Measurements from ENCODE around the gene TSKS.
A peak's percentile ranks its signal among the peaks of the same experiment; 100 is the strongest.

Gene TSKS

DNA sequence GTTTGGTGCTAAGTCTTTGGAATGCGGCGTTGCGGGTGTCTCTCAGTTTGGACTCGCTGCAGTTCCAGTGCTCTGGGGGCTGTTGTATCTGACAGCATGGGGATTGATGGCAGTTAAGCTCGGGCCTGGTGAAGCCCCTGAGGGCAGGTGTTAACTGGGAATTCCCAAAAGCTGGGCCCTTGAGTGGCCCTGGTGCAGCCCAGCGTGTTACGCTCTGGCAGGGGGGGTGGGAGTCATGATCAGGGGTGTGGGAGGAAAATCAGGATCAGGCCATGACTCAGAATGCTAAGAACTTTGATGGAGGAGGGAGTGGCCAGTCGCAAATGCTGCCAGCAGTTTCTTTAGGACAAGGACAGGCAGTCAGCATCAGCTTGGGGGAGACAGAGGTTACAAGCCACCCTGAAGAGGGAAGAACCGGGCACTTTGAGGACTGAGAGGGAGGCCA lies 23.3 kb upstream of the TSKS start:
- Histone ChIP-seq H3K4me3 (ENCODE audit: low read length) (no peak overlapping the region), H2AFZ (ENCODE audit: low read depth, low read length) (no peak overlapping the region), H3K9me3 (ENCODE audit: low read length) (no peaks in the 10 kb centered on the region), H3K4me1 (ENCODE audit: insufficient read depth, low read length) (no peaks in the 10 kb centered on the region), H3K27me3 (ENCODE audit: insufficient read depth, low read length) (no peaks in the 10 kb centered on the region), H3K36me3 (ENCODE audit: insufficient read depth, low read length) (peaks cover 54% of the 10 kb centered on the region)

DNA sequence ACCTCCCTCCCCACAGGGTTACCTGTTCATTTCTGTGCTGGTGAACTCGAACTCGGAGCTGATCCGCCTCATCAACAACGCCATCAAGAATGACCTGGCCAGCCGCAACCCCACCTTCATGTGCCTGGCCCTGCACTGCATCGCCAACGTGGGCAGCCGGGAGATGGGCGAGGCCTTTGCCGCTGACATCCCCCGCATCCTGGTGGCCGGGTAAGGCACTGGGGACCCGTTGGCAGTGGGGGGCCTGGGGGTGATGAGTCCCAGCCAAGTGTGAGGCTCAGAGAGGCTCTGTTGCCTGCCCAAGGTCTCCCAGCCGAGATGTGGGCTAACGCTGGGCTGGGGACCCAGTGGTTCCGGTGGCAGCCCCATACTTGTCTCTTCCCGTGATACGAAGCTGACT lies 19.4 kb upstream of the TSKS start:
- Histone ChIP-seq H2AFZ (ENCODE audit: low read depth, low read length) (no peak overlapping the region), H3K36me3 (ENCODE audit: insufficient read depth, low read length) (peaks cover 35% of the 10 kb centered on the region), H3K27me3 (ENCODE audit: insufficient read depth, low read length) (no peaks in the 10 kb centered on the region), H3K9me3 (ENCODE audit: low read length) (no peaks in the 10 kb centered on the region), H3K4me1 (ENCODE audit: insufficient read depth, low read length) (no peaks in the 10 kb centered on the region), H3K4me3 (ENCODE audit: low read length) (no peak overlapping the region)

DNA sequence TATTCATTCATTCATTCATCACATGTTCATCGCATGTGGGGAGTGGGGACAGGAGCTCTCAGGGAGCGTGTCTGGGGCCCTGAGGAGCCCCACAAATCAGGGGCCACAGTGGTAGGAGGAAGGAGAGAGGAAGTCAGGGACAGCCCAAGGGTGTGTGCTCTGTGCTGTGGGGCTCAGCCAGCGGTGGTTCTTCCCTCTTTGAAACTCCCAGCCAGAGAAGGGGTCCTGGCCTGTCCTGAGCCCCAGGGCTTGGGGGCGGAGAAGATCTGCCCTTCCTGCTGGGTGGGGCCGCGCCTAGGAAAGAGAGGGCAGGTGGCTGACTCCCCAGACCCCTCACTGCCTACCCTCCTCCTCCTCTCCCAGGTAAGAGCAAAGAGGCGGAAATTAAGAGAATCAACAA lies 18.3 kb upstream of the TSKS start:
- Histone ChIP-seq H2AFZ (ENCODE audit: low read depth, low read length) (no peak overlapping the region), H3K4me1 (ENCODE audit: insufficient read depth, low read length) (no peaks in the 10 kb centered on the region), H3K4me3 (ENCODE audit: low read length) (no peak overlapping the region), H3K36me3 (ENCODE audit: insufficient read depth, low read length) (peaks cover 31% of the 10 kb centered on the region), H3K27me3 (ENCODE audit: insufficient read depth, low read length) (no peaks in the 10 kb centered on the region), H3K9me3 (ENCODE audit: low read length) (no peaks in the 10 kb centered on the region)

DNA sequence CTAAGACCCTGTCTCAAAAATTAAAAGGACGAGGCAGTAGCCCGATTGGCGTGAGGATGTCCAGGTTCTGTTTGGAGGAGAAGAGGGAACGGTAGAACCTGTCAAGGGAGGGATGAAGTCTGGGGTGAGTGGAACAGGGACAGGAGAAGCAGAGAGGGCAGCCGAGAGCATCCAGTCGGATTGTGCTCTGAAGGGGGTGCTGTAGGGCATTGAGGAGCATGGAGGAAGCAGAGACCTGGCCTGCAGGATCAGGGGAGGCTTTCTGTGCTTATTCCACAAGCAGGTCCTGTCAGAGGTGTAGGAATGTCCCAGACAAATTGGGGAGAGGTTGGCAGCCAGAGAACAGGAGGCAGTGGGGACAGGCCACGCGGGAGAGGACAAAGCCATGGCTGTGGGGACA lies 17.8 kb upstream of the TSKS start:
- Histone ChIP-seq H3K9me3 (ENCODE audit: low read length) (no peaks in the 10 kb centered on the region), H3K27me3 (ENCODE audit: insufficient read depth, low read length) (no peaks in the 10 kb centered on the region), H3K36me3 (ENCODE audit: insufficient read depth, low read length) (peaks cover 28% of the 10 kb centered on the region), H3K4me1 (ENCODE audit: insufficient read depth, low read length) (no peaks in the 10 kb centered on the region), H2AFZ (ENCODE audit: low read depth, low read length) (no peak overlapping the region), H3K4me3 (ENCODE audit: low read length) (no peak overlapping the region)

DNA sequence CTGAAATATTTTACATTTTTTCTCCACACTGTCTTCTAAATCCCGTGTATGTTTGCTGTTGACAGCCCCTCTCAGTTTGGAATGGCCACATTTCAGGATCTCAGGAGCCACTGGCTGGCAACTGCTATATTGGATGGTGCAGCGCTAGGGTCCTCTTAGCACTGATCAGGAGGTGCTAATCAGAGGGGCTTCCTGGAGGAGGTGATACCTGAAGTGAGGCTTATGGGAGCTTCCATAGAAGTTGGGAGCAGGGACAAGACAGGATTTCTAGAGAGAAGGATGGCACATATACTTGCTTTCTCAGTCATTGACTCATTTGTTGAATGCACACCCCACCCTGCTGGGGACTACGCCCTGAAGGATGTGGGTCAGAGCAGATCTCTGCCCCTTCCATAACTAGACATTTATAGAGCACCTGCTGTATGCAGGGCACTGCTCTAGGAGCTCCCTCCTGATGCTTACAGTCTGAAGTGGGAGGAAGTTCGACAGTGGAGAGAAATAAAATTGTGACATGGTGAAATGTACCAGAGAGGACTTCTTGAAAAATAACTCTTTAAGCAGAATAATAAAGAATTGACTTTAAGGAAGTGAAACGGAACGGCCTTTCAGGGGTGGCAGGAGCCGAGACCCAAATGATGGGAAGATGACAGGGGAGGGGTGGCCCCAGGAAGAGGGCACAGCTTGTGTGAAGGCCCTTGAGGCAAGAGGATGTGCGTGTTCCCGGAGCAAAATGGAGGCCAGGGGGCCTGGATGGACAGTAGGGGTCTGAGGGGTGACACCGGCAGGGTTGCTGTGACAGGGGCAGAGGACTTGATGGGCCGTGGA lies 16.8 kb upstream of the TSKS start:
- no peaks in the 10 kb centered on the region for H3K27me3 ChIP-seq (ENCODE audit: insufficient read depth, low read length)
- H3K9me3 ChIP-seq (ENCODE audit: low read length): no peaks in the 10 kb centered on the region
- H3K36me3 ChIP-seq (ENCODE audit: insufficient read depth, low read length): peaks cover 23% of the 10 kb centered on the region
- no peak overlapping the region for H2AFZ ChIP-seq (ENCODE audit: low read depth, low read length)
- no peaks in the 10 kb centered on the region for H3K4me1 ChIP-seq (ENCODE audit: insufficient read depth, low read length)
- H3K4me3 ChIP-seq (ENCODE audit: low read length): no peak overlapping the region

DNA sequence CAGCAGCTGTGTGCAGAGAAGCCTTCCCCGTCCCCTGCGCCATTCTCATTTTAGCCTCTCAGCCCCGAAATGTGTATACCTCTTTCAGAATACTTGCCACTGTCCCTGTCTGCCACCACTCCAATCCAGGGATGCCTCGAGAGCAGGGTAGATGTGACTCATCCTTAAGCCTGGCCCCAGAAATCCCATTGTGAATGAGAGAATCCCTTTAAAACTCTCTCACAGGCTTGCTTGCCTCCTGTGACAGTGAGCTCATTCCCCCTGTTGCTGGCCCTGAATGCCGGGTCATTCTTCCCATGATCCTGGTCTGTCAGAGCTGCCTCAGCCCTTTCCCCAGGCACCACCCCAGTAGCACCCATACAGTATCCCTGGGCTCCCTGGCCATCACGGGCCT lies 13.3 kb upstream of the TSKS start:
- Histone ChIP-seq H3K27me3 (ENCODE audit: insufficient read depth, low read length) (no peaks in the 10 kb centered on the region), H2AFZ (ENCODE audit: low read depth, low read length) (no peak overlapping the region), H3K36me3 (ENCODE audit: insufficient read depth, low read length) (peaks cover 2% of the 10 kb centered on the region), H3K4me1 (ENCODE audit: insufficient read depth, low read length) (no peaks in the 10 kb centered on the region), H3K9me3 (ENCODE audit: low read length) (no peaks in the 10 kb centered on the region), H3K4me3 (ENCODE audit: low read length) (no peak overlapping the region)

DNA sequence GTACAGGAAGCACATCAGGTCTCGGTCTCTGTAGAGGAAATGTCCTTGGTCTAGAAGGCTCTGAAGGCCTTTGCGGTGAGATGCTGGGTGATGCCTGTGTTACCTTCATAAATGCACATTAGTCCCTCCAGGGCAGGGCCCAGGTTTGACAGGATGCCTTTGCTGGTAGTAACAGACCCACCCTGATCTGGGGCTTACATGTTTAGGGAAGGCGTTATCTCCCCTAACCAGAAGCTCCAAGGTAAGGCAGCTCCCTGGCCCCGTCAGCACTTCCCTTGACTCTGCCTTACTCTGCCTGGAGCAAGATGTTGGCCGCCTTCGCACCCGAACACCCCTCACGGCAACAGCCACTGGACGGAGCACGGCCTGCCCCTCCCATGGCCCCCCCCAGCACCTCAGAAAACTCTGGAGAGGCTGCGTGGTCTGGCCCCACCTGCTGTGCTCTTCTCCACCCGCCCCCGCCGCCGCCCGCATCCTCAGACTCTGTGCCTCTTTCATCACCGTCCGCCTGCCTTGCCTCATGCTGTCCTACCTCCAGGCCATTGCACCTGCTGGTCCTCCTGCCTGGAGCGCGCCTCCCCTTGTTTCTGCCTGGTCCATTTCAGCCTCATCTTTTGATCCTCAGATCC lies 12.8 kb upstream of the TSKS start:
- Histone ChIP-seq H3K4me1 (ENCODE audit: insufficient read depth, low read length) (no peaks in the 10 kb centered on the region), H3K4me3 (ENCODE audit: low read length) (no peak overlapping the region), H3K36me3 (ENCODE audit: insufficient read depth, low read length) (peaks cover 2% of the 10 kb centered on the region), H3K27me3 (ENCODE audit: insufficient read depth, low read length) (no peaks in the 10 kb centered on the region), H3K9me3 (ENCODE audit: low read length) (no peaks in the 10 kb centered on the region), H2AFZ (ENCODE audit: low read depth, low read length) (no peak overlapping the region)

DNA sequence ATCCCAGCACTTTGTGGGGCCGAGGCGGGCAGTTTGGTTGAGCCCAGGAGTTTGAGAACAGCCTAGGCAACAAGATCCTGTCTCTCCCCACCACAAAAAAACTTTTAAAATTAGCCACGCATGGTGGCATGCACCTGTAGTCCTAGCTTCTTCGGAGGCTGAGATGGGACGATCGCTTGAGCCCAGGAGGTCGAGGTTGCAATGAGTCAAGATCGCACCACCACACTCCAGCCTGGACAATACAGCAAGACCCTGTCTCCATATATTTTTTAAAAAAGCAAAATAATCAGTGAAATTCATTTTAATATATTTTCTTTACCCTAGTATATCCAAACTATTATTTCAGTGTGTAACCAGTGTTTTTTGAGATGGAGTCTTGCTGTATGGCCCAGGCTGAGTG lies 11.9 kb upstream of the TSKS start:
- H3K9me3 ChIP-seq (ENCODE audit: low read length): no peaks in the 10 kb centered on the region
- H3K4me1 ChIP-seq (ENCODE audit: insufficient read depth, low read length): no peaks in the 10 kb centered on the region
- no peak overlapping the region for H3K4me3 ChIP-seq (ENCODE audit: low read length)
- H3K36me3 ChIP-seq (ENCODE audit: insufficient read depth, low read length): no peaks in the 10 kb centered on the region
- no peaks in the 10 kb centered on the region for H3K27me3 ChIP-seq (ENCODE audit: insufficient read depth, low read length)
- H2AFZ ChIP-seq (ENCODE audit: low read depth, low read length): no peak overlapping the region

DNA sequence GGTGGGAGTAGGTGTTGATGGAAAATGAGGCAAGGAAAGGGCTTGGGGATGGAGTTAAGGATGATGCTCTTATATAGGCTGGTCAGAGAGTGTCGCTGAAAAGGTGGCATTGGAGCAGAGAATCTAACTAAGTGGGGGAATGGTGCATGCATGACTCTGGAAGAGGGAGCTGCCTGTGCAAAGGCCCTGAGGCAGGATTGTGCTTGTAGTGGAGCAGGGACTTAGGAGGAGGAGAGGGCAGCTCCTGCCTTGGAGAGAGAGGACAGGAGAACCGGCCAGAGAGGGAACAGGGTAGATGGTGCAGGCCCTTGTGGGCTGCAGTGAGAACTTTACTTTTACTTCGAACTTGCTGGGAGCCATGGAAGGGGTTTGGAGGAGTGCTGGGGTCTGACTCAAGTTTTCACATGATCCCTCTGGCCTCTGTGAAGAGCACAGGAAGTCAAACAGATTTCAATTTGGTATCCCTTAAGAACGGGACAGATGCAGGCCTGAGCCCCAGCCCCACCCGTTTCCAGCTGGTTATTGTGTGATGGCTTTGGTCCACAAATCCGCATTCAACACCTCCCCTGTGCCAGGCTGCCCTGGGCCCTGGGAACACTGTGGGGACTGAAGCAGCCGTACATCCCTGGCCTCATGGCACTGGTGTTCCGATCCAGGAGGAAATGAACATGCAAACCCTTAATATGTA lies 10.7 kb upstream of the TSKS start:
- H3K27me3 ChIP-seq (ENCODE audit: insufficient read depth, low read length): no peaks in the 10 kb centered on the region
- H3K9me3 ChIP-seq (ENCODE audit: low read length): no peaks in the 10 kb centered on the region
- no peaks in the 10 kb centered on the region for H3K4me1 ChIP-seq (ENCODE audit: insufficient read depth, low read length)
- no peak overlapping the region for H2AFZ ChIP-seq (ENCODE audit: low read depth, low read length)
- H3K4me3 ChIP-seq (ENCODE audit: low read length): no peak overlapping the region
- no peaks in the 10 kb centered on the region for H3K36me3 ChIP-seq (ENCODE audit: insufficient read depth, low read length)

DNA sequence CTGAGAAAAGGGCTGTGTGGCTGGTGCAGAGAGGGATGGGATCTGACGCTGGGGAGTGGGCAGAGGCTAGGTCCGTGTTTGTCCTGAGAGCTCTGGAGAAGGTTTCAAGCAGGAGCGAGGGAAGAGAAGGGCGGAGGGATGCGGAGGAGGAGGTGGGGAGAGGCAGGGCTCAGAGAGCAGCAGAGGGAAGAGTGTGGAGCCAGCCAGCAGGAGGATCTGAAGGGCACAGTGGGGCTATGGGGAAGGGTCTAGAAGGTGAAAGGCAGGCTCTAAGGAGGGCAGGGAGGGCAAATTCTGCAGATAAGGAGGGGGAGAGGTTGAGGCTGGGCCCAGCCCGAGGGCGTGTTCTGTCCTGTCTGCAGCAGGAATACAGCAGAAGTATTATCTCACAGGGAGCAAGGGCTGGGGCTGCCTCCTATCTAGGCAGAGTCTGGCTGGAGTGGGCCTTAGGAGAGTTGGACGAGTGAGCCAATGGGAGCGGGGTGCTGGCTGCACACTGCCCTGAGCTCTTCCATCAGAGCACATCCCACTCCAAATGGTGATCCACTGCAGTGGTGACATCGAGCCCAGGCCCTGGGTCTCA lies 9.8 kb upstream of the TSKS start:
- Histone ChIP-seq H3K4me1 (ENCODE audit: insufficient read depth, low read length) (peaks cover 7% of the 10 kb centered on the region), H3K4me3 (ENCODE audit: low read length) (no peak overlapping the region), H3K36me3 (ENCODE audit: insufficient read depth, low read length) (no peaks in the 10 kb centered on the region), H3K9me3 (ENCODE audit: low read length) (no peaks in the 10 kb centered on the region), H2AFZ (ENCODE audit: low read depth, low read length) (no peak overlapping the region), H3K27me3 (ENCODE audit: insufficient read depth, low read length) (no peaks in the 10 kb centered on the region)

DNA sequence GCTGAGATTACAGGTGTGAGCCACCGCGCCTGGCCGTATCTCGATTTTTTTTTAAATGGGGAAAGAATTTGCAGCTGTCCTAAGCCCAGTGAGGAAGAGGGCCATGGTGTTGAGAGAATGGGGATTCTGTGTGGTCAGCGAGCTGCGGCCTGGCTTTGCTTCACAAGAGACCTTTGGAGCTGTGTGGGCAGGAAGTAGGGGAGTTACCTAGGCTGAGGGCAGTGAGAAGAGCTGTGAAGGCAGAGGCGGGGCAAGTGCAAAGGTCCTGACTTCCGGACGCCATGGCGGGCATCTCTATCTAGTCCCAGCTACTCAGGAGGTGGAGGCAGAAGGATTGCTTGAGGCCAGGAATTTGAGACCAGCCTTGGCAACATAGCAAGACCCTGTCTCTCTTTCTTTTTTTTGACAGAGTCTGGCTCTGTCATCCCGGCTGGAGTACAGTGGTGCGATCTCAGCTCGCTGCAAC lies 8.6 kb upstream of the TSKS start:
- Histone ChIP-seq H3K9me3 (ENCODE audit: low read length) (no peaks in the 10 kb centered on the region), H3K4me1 (ENCODE audit: insufficient read depth, low read length) (peaks cover 13% of the 10 kb centered on the region), H3K27me3 (ENCODE audit: insufficient read depth, low read length) (no peaks in the 10 kb centered on the region), H3K4me3 (ENCODE audit: low read length) (no peak overlapping the region), H2AFZ (ENCODE audit: low read depth, low read length) (no peak overlapping the region), H3K36me3 (ENCODE audit: insufficient read depth, low read length) (no peaks in the 10 kb centered on the region)

DNA sequence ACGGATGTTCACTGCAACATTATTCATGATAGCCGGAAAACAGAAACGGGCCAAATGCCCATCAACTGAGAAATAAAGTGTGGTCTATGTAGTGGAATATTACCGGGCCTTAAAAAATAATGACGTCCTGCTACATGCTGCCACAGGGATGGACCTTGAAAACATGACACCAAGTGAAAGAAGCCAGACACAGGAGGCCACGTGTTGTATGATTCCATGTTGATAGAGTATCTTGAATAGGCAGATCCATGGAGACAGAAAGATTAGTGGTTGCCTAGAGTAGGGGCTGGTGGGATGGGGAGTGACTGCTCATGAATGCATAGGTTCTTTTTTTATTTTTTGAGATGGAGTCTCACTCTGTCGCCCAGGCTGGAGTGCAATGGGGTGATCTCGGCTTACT lies 7.4 kb upstream of the TSKS start:
- Histone ChIP-seq H3K9me3 (ENCODE audit: low read length) (no peaks in the 10 kb centered on the region), H3K4me1 (ENCODE audit: insufficient read depth, low read length) (peaks cover 19% of the 10 kb centered on the region), H3K27me3 (ENCODE audit: insufficient read depth, low read length) (no peaks in the 10 kb centered on the region), H3K36me3 (ENCODE audit: insufficient read depth, low read length) (no peaks in the 10 kb centered on the region), H3K4me3 (ENCODE audit: low read length) (no peak overlapping the region), H2AFZ (ENCODE audit: low read depth, low read length) (no peak overlapping the region)

DNA sequence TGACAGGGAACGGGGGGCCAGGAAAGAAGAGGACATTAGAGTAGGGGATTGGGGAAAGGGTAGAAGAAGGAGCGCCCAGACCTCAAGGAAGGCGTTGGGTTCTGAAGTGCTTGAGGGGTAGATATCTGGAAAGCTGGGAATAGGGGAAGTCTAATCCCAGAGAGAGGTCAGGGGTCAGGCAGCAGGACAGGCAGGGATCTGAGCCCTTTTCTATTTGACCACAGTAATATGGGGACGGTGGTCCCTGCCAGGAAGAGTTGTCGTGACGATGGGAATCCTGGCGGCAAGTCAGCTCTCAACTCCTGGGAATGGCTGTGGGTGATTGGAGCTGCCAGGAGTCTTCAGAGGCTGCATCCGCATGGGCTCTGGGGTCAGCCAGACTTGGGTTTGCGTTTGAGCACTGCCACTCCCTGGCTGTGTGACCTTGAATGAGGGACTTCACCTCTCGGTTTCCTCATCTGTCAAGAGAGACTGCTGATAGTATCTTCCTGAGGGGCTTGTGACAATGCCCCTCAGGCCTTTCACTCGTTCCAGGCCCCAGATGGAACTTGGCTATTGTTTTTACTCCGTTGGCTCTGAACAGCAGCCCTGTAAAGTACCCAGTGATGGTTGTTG lies 5.0 kb upstream of the TSKS start:
- peak overlapping the region; percentile 78 for H3K4me3 ChIP-seq (ENCODE audit: low read length)

More for the DNA sequence above, 5.0 kb upstream of the TSKS start:
- H3K36me3 ChIP-seq (ENCODE audit: insufficient read depth, low read length): no peaks in the 10 kb centered on the region
- no peaks in the 10 kb centered on the region for H3K27me3 ChIP-seq (ENCODE audit: insufficient read depth, low read length)
- H3K9me3 ChIP-seq (ENCODE audit: low read length): no peaks in the 10 kb centered on the region
- peaks cover 20% of the 10 kb centered on the region for H3K4me1 ChIP-seq (ENCODE audit: insufficient read depth, low read length)
- H2AFZ ChIP-seq (ENCODE audit: low read depth, low read length): no peak overlapping the region

All from neuron (in vitro differentiated cells).